ENCODE measurements around the gene MRM2.

DNA sequence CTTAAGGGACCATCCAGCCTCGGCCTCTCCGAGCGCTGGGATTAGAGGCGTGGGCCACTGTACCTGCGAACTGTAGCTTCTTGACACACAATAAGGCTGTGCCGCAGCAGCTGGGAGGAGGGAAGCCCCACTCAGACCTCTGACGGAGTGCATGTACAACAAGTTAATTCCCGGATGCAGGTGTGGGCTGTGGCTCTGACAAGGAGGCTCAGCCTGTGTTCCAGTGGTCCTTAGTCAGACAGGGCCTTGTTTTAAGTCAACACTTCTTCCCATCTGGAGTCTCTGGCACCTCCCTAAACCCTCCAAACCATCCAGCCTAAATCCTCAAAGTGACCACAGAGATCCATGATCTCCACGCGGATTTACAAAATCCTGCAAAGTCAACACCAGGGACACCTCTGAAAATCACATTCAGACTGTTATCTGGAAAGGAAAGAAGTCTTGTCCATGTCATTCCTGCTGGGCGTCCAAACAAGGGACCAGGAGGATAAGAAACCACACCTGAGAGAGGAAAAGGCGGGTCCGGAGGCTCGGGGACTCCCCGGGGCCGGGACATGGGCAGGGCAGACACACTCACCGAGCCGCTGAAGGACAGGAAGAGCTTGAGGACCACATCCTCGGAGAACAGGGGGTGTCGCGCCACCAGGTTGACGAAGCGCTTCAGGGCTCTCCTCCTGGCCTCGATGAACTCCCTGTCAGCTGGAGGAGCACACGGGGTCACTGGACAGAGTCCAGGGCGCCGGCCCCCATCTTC lies 29.4 kb upstream of the MRM2 start:
- TF ChIP-seq EZH2 (IDR thresholded peaks at IDR 0.05) = no peak
- no peak for TF ChIP-seq RAD21 (IDR thresholded peaks at IDR 0.05; ENCODE audit: low read depth)
- TF ChIP-seq CTCF (IDR thresholded peaks at IDR 0.05 in 2 of 3, conservative IDR thresholded peaks at IDR 0.05 in 1 of 3; ENCODE audit: borderline replicate concordance in 1 of 3, insufficient read depth in 1 of 3, low read depth in 2 of 3, low read length in 2 of 3) = no peak
- TF ChIP-seq JUND (IDR thresholded peaks at IDR 0.05) = no peak
- no peak for TF ChIP-seq YY1 (IDR thresholded peaks at IDR 0.05; ENCODE audit: extremely low read depth, insufficient replicate concordance, low read depth, low read length)
- TF ChIP-seq POLR2AphosphoS5 (IDR thresholded peaks at IDR 0.05; ENCODE audit: low read depth, low read length) = no peak

All from HCT116 (cell line).